Measurements from ENCODE around the gene DHRSX.
"Not testable (repeated sequence)": the region's sequence is repeated elsewhere in the genome, so short reads cannot be mapped to it uniquely, and the experiment has no call there.

DHRSX gene

DNA sequence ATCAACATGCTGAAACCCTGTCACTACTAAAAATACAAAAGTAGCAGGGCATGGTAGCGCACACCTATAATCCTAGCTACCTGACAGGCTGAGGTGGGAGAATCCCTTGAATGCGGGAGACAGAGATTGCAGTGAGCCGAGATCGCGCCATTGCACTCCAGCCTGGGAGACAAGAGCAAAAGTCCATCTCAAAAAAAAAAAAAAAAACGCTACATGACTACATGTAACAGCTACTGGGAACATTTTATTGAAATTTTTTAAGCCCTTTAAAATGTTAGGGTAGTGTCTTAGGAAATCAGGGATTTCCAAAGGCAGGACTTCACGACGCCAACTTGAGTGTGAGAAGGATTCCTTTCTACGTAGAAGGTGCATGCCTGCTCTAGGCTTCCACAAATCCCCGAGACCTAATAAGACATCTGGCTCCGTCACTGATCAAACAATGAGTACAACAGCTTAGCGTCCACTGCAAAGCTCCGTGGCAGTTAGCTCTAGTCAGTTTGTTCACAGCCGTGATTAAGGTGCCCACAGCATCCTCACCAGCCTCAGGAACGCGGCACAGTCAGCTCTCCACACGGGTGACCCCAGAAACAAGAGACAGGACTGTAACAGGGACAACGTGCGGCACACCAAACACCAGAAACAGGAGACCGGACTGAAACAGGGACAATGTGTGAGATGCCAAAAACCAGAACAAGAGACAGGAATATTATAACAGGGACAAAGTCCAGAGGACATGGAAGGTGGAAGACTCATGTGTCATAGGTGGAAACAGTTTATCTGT is 33.7 kb downstream of the DHRSX start:
- Mint-ChIP-seq H3K4me1 (ENCODE audit: low read depth) (no peaks in the 10 kb centered on the region), H3K27ac (no peak overlapping the region), H3K4me3 (no peak overlapping the region)

DNA sequence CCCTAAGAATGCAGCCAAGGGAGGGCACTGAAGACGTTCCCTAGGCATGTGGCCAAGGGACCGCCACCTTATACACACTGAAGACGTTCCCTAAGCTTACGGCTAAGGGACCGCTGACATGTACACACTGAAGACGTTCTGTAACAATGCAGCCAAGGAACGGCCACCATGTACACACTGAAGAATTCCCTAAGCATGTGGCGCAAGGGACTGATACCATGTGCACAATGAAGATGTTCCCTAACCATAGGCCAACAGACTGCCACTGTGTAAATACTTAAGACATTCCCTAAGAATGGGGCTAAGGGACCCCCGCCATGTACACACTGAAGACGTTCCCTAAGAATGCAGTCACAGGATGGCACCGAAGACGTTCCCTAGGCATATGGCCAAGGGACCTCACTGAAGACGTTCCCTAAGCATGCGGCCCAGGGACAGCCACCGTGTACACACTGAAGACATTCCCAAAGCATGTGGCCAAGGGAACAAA is 36.1 kb downstream of the DHRSX start:
- Mint-ChIP-seq H3K4me3 (no peak overlapping the region), H3K27me3 (ENCODE audit: low read depth) (no peaks in the 10 kb centered on the region), H3K4me1 (ENCODE audit: low read depth) (no peaks in the 10 kb centered on the region), H3K36me3 (ENCODE audit: low read depth) (no peaks in the 10 kb centered on the region), H3K9me3 (peaks cover under 1% of the 10 kb centered on the region), H3K27ac (no peak overlapping the region)
- DNase-seq (ENCODE audit: low spot score) = no peak

More for the DNA sequence above, 33.7 kb downstream of the DHRSX start:
- Mint-ChIP-seq H3K9me3 (peaks cover 5% of the 10 kb centered on the region), H3K36me3 (ENCODE audit: low read depth) (no peaks in the 10 kb centered on the region), H3K27me3 (ENCODE audit: low read depth) (no peaks in the 10 kb centered on the region)
- DNase-seq (ENCODE audit: low spot score) = no peak

DNA sequence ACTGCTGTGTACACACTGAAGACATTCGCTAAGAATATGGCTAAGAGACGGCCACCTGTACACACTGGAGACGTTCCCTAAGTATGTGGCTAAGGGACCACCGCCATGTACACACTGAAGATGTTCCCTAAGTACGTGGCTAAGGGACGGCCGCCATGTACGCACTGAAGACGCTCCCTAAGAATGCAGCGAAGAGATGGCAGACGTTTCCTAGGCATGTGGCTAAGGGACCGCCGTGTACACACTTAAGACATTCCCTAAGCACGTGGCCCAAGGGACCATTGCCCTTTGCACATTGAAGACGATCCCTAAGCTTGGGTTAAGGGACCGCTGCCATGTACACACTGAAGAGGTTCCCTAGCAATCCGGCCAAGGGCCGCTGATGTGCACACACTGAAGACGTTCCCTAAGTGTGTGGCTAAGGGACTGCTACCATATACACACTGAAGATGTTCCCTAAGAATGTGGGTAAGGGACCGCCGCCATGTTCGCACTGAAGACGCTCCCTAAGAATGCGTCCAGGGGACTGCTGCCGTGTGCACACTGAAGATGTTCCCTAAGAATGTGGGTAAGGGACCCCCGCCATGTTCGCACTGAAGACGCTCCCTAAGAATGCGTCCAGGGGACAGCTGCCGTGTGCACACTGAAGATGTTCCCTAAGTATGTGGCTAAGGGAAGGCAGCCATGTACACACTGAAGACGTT is 36.7 kb downstream of the DHRSX start:
- DNase-seq (ENCODE audit: low spot score) = no peak
- Mint-ChIP-seq H3K36me3 (ENCODE audit: low read depth) (no peaks in the 10 kb centered on the region), H3K4me3 (no peak overlapping the region), H3K27ac (no peak overlapping the region), H3K27me3 (ENCODE audit: low read depth) (no peaks in the 10 kb centered on the region), H3K9me3 (no peaks in the 10 kb centered on the region), H3K4me1 (ENCODE audit: low read depth) (no peaks in the 10 kb centered on the region)

DNA sequence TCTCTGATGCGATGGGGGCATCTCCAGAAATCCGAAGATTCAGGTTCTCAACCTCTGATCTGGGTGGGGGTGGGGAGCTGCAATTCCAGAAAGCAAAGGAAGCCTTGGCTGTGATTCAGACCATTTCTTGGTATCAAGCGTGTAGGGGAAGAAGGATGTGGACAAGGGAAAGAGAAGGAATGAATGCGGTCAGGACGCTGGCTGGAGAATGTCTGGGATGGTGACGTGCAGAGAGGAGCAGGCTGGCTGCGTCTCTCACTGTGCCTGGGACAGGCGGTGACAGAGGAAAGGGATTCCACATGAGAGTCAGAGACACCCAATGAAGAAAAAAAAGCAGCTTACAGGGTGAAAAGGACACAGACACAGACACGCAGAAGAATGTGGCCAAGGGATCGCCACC is 37.3 kb downstream of the DHRSX start:
- not testable (repeated sequence) for H3K9me3 Mint-ChIP-seq; DNase-seq (ENCODE audit: low spot score); H3K27ac Mint-ChIP-seq; H3K36me3 Mint-ChIP-seq (ENCODE audit: low read depth); H3K4me1 Mint-ChIP-seq (ENCODE audit: low read depth); H3K4me3 Mint-ChIP-seq; H3K27me3 Mint-ChIP-seq (ENCODE audit: low read depth)

DNA sequence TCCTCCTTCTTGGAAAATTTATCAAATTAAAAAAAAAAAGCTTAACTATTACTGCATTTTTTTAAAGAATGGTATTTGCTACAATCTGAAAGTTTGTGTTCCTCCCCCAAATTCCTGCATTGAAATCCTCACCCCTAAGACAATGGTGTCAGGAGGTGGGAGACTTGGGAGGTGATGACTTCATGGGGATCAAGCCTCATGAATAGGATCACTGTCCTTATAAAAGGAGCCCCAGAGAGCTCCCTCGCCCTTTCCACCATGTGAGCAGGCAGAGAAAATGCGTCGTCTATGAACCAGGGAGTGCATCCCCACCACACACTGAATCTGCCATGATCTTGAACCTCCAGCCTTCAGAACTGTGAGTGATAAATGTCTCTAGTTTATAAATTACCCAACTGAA is 38.0 kb downstream of the DHRSX start:
- H3K9me3 Mint-ChIP-seq = no peaks in the 10 kb centered on the region
- no peaks in the 10 kb centered on the region for H3K4me1 Mint-ChIP-seq (ENCODE audit: low read depth)
- H3K27ac Mint-ChIP-seq = no peak overlapping the region
- H3K4me3 Mint-ChIP-seq = no peak overlapping the region
- DNase-seq (ENCODE audit: low spot score) = no peak
- H3K36me3 Mint-ChIP-seq (ENCODE audit: low read depth) = no peaks in the 10 kb centered on the region
- H3K27me3 Mint-ChIP-seq (ENCODE audit: low read depth) = no peaks in the 10 kb centered on the region

DNA sequence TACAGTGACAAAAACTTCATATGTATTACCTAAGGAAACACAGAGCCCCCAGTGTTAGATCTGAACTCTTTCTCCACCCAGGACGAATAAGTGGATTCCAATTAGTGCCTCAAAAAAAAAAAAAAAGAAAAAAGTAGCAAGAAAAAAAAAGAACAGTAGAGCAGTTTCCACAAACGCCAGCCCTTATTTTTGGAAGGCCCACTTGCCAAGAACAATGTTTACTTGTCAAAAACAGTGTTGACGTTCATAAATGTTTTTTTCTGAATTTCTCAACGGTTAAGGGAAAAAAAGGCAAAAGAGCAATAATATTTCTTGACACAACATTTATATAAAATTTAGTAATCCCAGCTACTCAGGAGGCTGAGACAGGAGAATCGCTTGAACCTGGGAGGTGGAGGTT is 38.7 kb downstream of the DHRSX start:
- Mint-ChIP-seq H3K27me3 (ENCODE audit: low read depth) (no peaks in the 10 kb centered on the region), H3K27ac (no peak overlapping the region), H3K36me3 (ENCODE audit: low read depth) (no peaks in the 10 kb centered on the region), H3K4me1 (ENCODE audit: low read depth) (no peaks in the 10 kb centered on the region), H3K4me3 (no peak overlapping the region), H3K9me3 (no peaks in the 10 kb centered on the region)
- DNase-seq (ENCODE audit: low spot score) = no peak

DNA sequence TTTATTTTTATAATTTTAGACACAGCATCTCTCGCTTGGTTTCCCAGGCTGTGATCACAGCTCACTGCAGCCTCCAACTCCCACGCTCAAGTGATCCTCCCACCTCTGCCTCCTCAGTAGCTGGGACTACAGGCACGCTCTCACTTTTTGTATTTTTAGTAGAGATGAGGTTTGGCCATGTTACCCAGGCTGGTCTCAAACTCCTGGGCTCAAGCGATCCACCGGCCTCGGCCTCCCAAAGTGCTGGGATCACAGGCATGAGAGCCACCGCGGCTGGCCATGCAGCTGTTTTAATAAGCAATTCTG is 39.1 kb downstream of the DHRSX start:
- Mint-ChIP-seq H3K36me3 (ENCODE audit: low read depth) (no peaks in the 10 kb centered on the region), H3K4me3 (no peak overlapping the region), H3K27ac (no peak overlapping the region), H3K27me3 (ENCODE audit: low read depth) (no peaks in the 10 kb centered on the region), H3K9me3 (no peaks in the 10 kb centered on the region), H3K4me1 (ENCODE audit: low read depth) (no peaks in the 10 kb centered on the region)
- no peak for DNase-seq (ENCODE audit: low spot score)

DNA sequence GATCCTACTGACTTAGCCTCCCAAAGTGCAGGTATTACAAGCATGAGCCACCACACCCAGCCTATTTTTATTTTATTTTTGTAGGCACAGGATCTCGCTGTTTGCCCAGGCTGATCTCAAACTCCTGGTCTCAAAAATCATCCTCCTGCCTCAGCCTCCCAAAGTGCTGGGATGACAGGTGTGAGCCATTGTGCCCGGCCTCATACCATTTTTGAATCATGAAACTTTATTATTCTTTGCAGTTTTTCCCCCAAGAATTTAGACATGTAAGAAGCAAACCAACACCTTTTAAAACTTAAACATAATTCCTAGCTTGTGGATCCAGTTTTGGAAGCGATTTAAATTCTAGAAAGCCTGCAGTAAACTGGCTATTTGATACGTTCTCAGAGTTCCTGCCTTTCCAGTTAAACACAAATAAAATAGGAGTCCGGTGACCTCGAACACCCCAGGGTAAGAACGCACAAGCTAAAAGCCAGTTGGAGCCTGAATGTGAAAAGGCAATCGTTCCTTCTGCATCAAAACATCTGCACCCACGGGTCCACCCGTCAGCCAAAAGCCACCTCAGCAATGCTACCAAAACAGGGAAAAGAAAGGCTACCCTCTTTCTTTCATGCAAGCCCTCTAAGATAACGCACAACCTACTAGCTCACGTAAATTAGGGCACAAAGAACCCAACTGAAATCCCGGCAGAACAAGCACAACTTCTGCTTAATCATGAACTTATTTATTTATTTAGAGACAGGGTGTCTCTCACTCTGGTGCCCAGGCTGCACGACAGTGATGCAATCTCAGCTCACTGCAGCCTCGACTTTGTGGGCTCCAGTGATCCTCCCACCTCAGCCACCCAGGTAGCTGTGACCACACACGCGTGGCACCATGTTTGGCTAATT is 39.7 kb downstream of the DHRSX start:
- H3K27ac Mint-ChIP-seq; H3K36me3 Mint-ChIP-seq (ENCODE audit: low read depth); H3K4me3 Mint-ChIP-seq; H3K4me1 Mint-ChIP-seq (ENCODE audit: low read depth); H3K9me3 Mint-ChIP-seq; DNase-seq (ENCODE audit: low spot score); H3K27me3 Mint-ChIP-seq (ENCODE audit: low read depth): not testable (repeated sequence)

DNA sequence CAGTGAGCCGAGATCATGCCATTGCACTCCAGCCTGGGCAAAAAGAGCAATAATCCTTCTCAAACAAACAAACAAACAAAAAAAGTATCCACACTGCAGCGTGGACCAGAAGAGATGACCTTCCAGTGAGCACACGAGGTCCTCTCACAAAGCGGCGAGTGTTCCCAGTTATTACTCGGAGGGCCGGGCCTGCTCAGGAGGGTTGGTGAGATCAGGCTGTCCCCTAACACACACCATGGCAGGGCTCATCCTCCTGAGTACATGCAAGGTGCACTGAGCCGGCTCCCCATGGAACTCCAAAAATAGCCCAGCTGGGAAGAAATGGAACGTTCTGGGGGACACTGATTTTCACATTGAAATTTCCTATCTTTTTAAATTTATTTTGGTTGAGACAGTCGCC is 40.7 kb downstream of the DHRSX start:
- H3K4me1 Mint-ChIP-seq (ENCODE audit: low read depth); H3K27ac Mint-ChIP-seq; H3K9me3 Mint-ChIP-seq; H3K36me3 Mint-ChIP-seq (ENCODE audit: low read depth); H3K4me3 Mint-ChIP-seq; H3K27me3 Mint-ChIP-seq (ENCODE audit: low read depth); DNase-seq (ENCODE audit: low spot score): not testable (repeated sequence)

DNA sequence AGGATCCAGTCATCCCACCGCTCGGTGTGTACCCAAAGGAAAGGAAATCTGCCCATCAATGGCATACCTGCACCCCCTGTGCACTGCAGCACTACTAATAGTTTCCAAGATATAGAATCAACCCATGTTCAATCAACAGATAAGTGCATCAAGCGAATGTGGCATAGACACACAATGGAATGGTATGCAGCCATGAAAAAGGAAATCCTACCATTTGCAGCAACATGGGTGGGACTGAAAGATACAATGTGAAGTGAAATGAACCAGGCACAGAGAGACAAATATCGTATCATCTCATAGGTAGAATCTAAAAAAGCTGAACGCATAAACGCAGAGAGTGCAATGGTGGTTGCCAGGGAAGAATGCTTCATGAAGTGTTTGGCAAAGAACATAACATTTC is 42.5 kb downstream of the DHRSX start:
- H3K4me3 Mint-ChIP-seq = no peak overlapping the region
- H3K27ac Mint-ChIP-seq = no peak overlapping the region
- no peaks in the 10 kb centered on the region for H3K9me3 Mint-ChIP-seq
- DNase-seq (ENCODE audit: low spot score) = no peak
- no peaks in the 10 kb centered on the region for H3K27me3 Mint-ChIP-seq (ENCODE audit: low read depth)
- no peaks in the 10 kb centered on the region for H3K36me3 Mint-ChIP-seq (ENCODE audit: low read depth)
- no peaks in the 10 kb centered on the region for H3K4me1 Mint-ChIP-seq (ENCODE audit: low read depth)

DNA sequence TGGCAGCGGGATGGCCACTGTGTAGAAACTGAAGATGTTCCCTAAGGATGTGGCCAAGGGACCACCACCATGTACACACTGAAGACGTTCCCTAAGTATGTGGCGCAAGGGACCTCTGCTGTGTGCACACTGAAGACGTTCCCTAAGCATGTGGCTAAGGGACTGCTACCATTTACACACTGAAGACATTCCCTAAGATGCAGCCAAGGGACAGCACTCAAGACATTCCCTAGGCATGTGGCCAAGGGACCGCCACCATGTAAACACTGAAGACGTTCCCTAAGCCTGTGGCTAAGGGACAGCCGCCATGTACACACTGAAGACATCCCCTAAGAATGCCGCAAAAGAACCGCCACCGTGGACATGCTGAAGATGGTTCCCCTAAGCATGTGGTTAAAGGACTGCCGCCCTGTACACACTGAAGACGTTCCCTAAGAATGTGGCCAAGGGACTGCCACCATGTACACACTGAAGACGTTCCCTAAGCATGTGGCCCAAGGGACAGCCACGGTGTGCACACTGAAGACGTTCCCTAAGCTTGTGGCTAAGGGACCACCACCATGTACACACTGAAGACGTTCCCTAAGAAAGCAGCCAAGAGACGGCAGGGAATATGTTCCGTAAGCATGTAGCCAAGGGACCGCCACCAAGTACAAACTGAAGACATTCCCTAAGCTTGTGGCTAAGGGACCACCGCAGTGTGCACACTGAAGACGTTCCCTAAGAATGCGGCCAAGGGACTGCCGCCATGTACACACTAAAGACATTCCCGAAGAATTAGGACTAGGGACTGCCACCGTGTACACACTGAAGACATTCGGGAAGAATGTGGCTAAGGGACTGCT is 43.3 kb downstream of the DHRSX start:
- H3K4me1 Mint-ChIP-seq (ENCODE audit: low read depth) = no peaks in the 10 kb centered on the region
- H3K27ac Mint-ChIP-seq = no peak overlapping the region
- no peaks in the 10 kb centered on the region for H3K27me3 Mint-ChIP-seq (ENCODE audit: low read depth)
- H3K9me3 Mint-ChIP-seq = peaks cover 4% of the 10 kb centered on the region
- no peaks in the 10 kb centered on the region for H3K36me3 Mint-ChIP-seq (ENCODE audit: low read depth)
- no peak overlapping the region for H3K4me3 Mint-ChIP-seq
- DNase-seq (ENCODE audit: low spot score) = no peak

DNA sequence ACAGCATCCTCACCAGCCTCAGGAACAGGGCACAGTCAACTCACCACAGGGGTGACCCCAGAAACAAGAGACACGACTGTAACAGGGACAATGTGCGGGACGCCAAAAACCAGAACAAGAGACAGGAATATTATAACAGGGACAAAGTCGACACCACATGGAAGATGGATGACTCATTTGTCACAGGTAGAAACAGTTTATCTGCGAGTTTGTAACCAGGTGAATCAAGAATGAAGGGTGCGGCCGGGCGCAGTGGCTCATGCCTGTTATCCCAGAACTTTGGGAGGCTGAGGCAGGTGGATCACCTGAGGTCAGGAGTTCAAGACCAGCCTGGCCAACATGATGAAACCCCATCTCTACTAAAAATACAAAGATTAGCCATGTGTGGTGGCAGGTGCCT is 44.7 kb downstream of the DHRSX start:
- H3K9me3 Mint-ChIP-seq; H3K27ac Mint-ChIP-seq; H3K27me3 Mint-ChIP-seq (ENCODE audit: low read depth); H3K4me1 Mint-ChIP-seq (ENCODE audit: low read depth); DNase-seq (ENCODE audit: low spot score); H3K36me3 Mint-ChIP-seq (ENCODE audit: low read depth); H3K4me3 Mint-ChIP-seq: not testable (repeated sequence)

DNA sequence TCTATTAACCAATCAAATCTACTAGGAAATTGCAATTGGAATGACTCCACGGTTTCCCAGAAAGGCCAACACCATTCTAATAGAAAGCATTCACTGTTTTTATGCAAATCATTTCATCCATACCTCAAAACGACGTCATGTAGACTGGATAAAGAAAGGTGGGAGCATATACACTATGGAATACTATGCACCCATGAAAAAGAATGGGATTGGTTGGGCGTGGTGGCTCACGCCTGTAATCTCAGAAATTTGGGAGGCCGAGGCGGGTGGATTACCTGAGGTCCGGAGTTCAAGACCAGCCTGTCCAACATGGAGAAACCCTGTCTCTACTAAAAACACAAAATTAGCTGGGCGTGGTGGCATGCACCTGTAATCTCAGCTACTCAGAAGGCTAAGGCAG is 46.2 kb downstream of the DHRSX start:
- DNase-seq (ENCODE audit: low spot score); H3K9me3 Mint-ChIP-seq; H3K36me3 Mint-ChIP-seq (ENCODE audit: low read depth): not testable (repeated sequence)

More for the DNA sequence above, 46.2 kb downstream of the DHRSX start:
- H3K27me3 Mint-ChIP-seq (ENCODE audit: low read depth); H3K4me1 Mint-ChIP-seq (ENCODE audit: low read depth); H3K27ac Mint-ChIP-seq; H3K4me3 Mint-ChIP-seq: not testable (repeated sequence)

Data from T-helper 2 cell treated with Interferon-gamma antibody and Interleukin-4, amounts not matched to agents 5 μg/mL and 100 μg/mL, for 36 hours (primary cell).